Muscle layer of colon (tissue), 2 donors: ENCODE measurements around the gene CACNA1G.

Experiments
- H3K27ac ChIP-seq: one replicate; pipeline ENCODE4 v1.7.0; 2013; ENCODE audit warnings: low read depth, mild to moderate bottlenecking, low read length, moderate library complexity
- H3K27me3 ChIP-seq, 2 donors: one replicate each; pipeline ENCODE4 v1.7.0; 2013; ENCODE audit warnings: low read length in 2 of 2, mild to moderate bottlenecking in 2 of 2; ENCODE audit not compliant: insufficient read depth in 2 of 2, control insufficient read depth in 1 of 2
- H3K36me3 ChIP-seq: one replicate; pipeline ENCODE4 v1.7.0; 2013; ENCODE audit warnings: mild to moderate bottlenecking, low read length; ENCODE audit not compliant: insufficient read depth
- H3K4me1 ChIP-seq: one replicate; pipeline ENCODE4 v1.7.0; 2013; ENCODE audit warnings: mild to moderate bottlenecking, low read length; ENCODE audit not compliant: insufficient read depth
- H3K4me3 ChIP-seq, 2 donors: one replicate each; pipeline ENCODE4 v1.7.0; 2013; ENCODE audit warnings: low read length in 2 of 2, low read depth in 1 of 2, mild to moderate bottlenecking in 1 of 2, moderate library complexity in 1 of 2
- H3K9ac ChIP-seq: one replicate; pipeline ENCODE4 v1.7.0; 2013; ENCODE audit warnings: low read length
- H3K9me3 ChIP-seq: one replicate; pipeline ENCODE4 v1.7.0; 2013; ENCODE audit warnings: mild to moderate bottlenecking, low read length
- donor health status: abdominal sarcoma.
- donor health status: Adenocarcinoma of cecum.

Gene CACNA1G

GRCh38 chr17:50572541-50572940, 12.0 kb downstream of the CACNA1G start:
- H3K4me1 ChIP-seq = no peaks in the 10 kb centered on the region
- H3K27ac ChIP-seq = no peak overlapping the region
- H3K27me3 ChIP-seq = no peaks in the 10 kb centered on the region
- H3K9ac ChIP-seq = no peak overlapping the region
- H3K36me3 ChIP-seq = no peaks in the 10 kb centered on the region
- H3K4me3 ChIP-seq = no peak overlapping the region
- no peaks in the 10 kb centered on the region for H3K9me3 ChIP-seq

- Histone ChIP-seq H3K27ac (no peak overlapping the region), H3K27me3 (no peaks in the 10 kb centered on the region), H3K36me3 (no peaks in the 10 kb centered on the region), H3K9me3 (no peaks in the 10 kb centered on the region), H3K4me1 (no peaks in the 10 kb centered on the region), H3K9ac (no peak overlapping the region), H3K4me3 (no peak overlapping the region)
Measured at GRCh38 chr17:50573866-50574611, 13.5 kb downstream of the CACNA1G start.

GRCh38 chr17:50575581-50576210, 15.2 kb downstream of the CACNA1G start:
- no peaks in the 10 kb centered on the region for H3K36me3 ChIP-seq
- H3K27me3 ChIP-seq = no peaks in the 10 kb centered on the region

GRCh38 chr17:50576864-50577263, 16.3 kb downstream of the CACNA1G start:
- Histone ChIP-seq H3K4me1 (no peaks in the 10 kb centered on the region), H3K4me3 (no peak overlapping the region), H3K9me3 (no peaks in the 10 kb centered on the region), H3K36me3 (no peaks in the 10 kb centered on the region), H3K27ac (no peak overlapping the region), H3K9ac (no peak overlapping the region), H3K27me3 (no peaks in the 10 kb centered on the region)

More at GRCh38 chr17:50575581-50576210, 15.2 kb downstream of the CACNA1G start:
- Histone ChIP-seq H3K9ac (no peak overlapping the region), H3K9me3 (no peaks in the 10 kb centered on the region), H3K27ac (no peak overlapping the region), H3K4me3 (no peak overlapping the region), H3K4me1 (no peaks in the 10 kb centered on the region)

- no peaks in the 10 kb centered on the region for H3K27me3 ChIP-seq
- no peaks in the 10 kb centered on the region for H3K9me3 ChIP-seq
- no peak overlapping the region for H3K27ac ChIP-seq
- H3K9ac ChIP-seq = no peak overlapping the region
- H3K4me3 ChIP-seq = no peak overlapping the region
- H3K4me1 ChIP-seq = no peaks in the 10 kb centered on the region
- H3K36me3 ChIP-seq = no peaks in the 10 kb centered on the region
Measured at GRCh38 chr17:50577451-50577954, 17.0 kb downstream of the CACNA1G start.

- no peak overlapping the region for H3K4me3 ChIP-seq
- H3K27ac ChIP-seq = no peak overlapping the region
- no peaks in the 10 kb centered on the region for H3K36me3 ChIP-seq
- no peaks in the 10 kb centered on the region for H3K9me3 ChIP-seq
- no peaks in the 10 kb centered on the region for H3K27me3 ChIP-seq
- H3K9ac ChIP-seq = no peak overlapping the region
- no peaks in the 10 kb centered on the region for H3K4me1 ChIP-seq
Measured at GRCh38 chr17:50578173-50578572, 17.7 kb downstream of the CACNA1G start.

- Histone ChIP-seq H3K27me3 (no peaks in the 10 kb centered on the region), H3K27ac (no peak overlapping the region), H3K9me3 (no peaks in the 10 kb centered on the region), H3K36me3 (no peaks in the 10 kb centered on the region), H3K4me1 (no peaks in the 10 kb centered on the region), H3K9ac (no peak overlapping the region), H3K4me3 (no peak overlapping the region)
Measured at GRCh38 chr17:50579399-50579798, 18.9 kb downstream of the CACNA1G start.

- H3K27ac ChIP-seq = no peak overlapping the region
- no peak overlapping the region for H3K9ac ChIP-seq
Measured at GRCh38 chr17:50580646-50581045, 20.1 kb downstream of the CACNA1G start.

GRCh38 chr17:50581316-50581715, 20.8 kb downstream of the CACNA1G start:
- Histone ChIP-seq H3K36me3 (no peaks in the 10 kb centered on the region), H3K9ac (no peak overlapping the region), H3K27ac (no peak overlapping the region), H3K4me3 (no peak overlapping the region), H3K27me3 (no peaks in the 10 kb centered on the region), H3K9me3 (no peaks in the 10 kb centered on the region), H3K4me1 (no peaks in the 10 kb centered on the region)

More at GRCh38 chr17:50580646-50581045, 20.1 kb downstream of the CACNA1G start:
- Histone ChIP-seq H3K4me3 (no peak overlapping the region), H3K36me3 (no peaks in the 10 kb centered on the region), H3K9me3 (no peaks in the 10 kb centered on the region), H3K27me3 (no peaks in the 10 kb centered on the region), H3K4me1 (no peaks in the 10 kb centered on the region)

- H3K27me3 ChIP-seq = no peaks in the 10 kb centered on the region
- H3K9ac ChIP-seq = no peak overlapping the region
- H3K36me3 ChIP-seq = no peaks in the 10 kb centered on the region
- no peaks in the 10 kb centered on the region for H3K9me3 ChIP-seq
- H3K27ac ChIP-seq = no peak overlapping the region
- H3K4me1 ChIP-seq = no peaks in the 10 kb centered on the region
- H3K4me3 ChIP-seq = no peak overlapping the region
Measured at GRCh38 chr17:50582741-50583140, 22.2 kb downstream of the CACNA1G start.

- no peaks in the 10 kb centered on the region for H3K36me3 ChIP-seq
- no peak overlapping the region for H3K9ac ChIP-seq
- no peak overlapping the region for H3K4me3 ChIP-seq
- H3K27ac ChIP-seq = no peak overlapping the region
- H3K9me3 ChIP-seq = no peaks in the 10 kb centered on the region
- peaks cover 4% of the 10 kb centered on the region for H3K4me1 ChIP-seq
- no peaks in the 10 kb centered on the region for H3K27me3 ChIP-seq
Measured at GRCh38 chr17:50583641-50584040, 23.1 kb downstream of the CACNA1G start.
